Measurements from ENCODE around the gene TLX2.

DNA sequence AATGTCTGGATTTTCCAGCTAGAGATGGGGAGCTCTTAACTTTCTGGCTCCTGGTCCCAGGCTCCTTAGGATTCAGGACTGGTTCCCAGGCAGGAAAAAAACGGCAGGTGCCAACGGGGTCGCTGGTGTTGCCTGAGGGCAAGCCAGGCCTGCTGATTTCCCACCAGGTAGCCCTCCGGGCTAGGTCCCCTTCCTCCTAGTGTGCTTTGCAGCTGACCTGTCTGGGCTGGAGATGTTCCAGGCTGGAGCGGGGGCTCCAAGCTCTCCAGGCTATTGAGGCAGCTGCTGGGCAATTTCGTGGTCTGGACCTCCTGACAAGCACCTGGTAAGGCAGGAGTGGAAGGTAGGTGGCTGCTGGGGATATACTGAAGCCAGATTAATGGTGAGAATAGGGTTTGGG, 39.8 kb upstream of the TLX2 start:
- TF ChIP-seq, protein P1, sequence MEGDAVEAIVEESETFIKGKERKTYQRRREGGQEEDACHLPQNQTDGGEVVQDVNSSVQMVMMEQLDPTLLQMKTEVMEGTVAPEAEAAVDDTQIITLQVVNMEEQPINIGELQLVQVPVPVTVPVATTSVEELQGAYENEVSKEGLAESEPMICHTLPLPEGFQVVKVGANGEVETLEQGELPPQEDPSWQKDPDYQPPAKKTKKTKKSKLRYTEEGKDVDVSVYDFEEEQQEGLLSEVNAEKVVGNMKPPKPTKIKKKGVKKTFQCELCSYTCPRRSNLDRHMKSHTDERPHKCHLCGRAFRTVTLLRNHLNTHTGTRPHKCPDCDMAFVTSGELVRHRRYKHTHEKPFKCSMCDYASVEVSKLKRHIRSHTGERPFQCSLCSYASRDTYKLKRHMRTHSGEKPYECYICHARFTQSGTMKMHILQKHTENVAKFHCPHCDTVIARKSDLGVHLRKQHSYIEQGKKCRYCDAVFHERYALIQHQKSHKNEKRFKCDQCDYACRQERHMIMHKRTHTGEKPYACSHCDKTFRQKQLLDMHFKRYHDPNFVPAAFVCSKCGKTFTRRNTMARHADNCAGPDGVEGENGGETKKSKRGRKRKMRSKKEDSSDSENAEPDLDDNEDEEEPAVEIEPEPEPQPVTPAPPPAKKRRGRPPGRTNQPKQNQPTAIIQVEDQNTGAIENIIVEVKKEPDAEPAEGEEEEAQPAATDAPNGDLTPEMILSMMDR (IDR thresholded peaks at IDR 0.05; ENCODE audit: insufficient read depth, low read length) = no peak
- TF ChIP-seq SPI1 (IDR thresholded peaks at IDR 0.05; ENCODE audit: borderline replicate concordance, low read depth) (no peak), GABPA (IDR thresholded peaks at IDR 0.05; ENCODE audit: low read depth) (no peak)

All from HL-60 (cell line).